Measurements from ENCODE around the gene SYK. TPM values are rescaled to one million over a fixed set of nuclear protein-coding genes. Genes with fewer than 3 reads are reported as not detected.

Gene SYK
- total and polyA plus RNA-seq, 2 of the 4 experiments (the other 2 are of a cell fraction) = not detected

- no peak overlapping the region for H4K91ac ChIP-seq (ENCODE audit: insufficient read depth, low read depth, low read length)
- no peak overlapping the region for H2BK15ac ChIP-seq (ENCODE audit: low read depth, low read length)
- H3K23ac ChIP-seq (ENCODE audit: low read depth, low read length) = no peak overlapping the region
- no peak overlapping the region for H2AFZ ChIP-seq (replicated peaks; ENCODE audit: low read length, poor library complexity)
- H4K20me1 ChIP-seq (ENCODE audit: insufficient read depth, low read length) = no peaks in the 10 kb centered on the region
- H3K18ac ChIP-seq (ENCODE audit: low read depth, low read length) = no peak overlapping the region
- no peak overlapping the region for H2AK9ac ChIP-seq (replicated peaks; ENCODE audit: low read depth, low read length, poor library complexity)
- no peak overlapping the region for H2BK20ac ChIP-seq (ENCODE audit: low read depth, low read length)
- H4K5ac ChIP-seq (ENCODE audit: low read depth, low read length) = no peak overlapping the region
- H3K79me1 ChIP-seq (ENCODE audit: low read depth in 1 of 2, low read length in 2 of 2) = no peaks in the 10 kb centered on the region
- H3K27ac ChIP-seq (ENCODE audit: insufficient read depth, low read length) = no peak overlapping the region
- WGBS, 2 experiments (ENCODE audit: extremely low coverage in 2 of 2, insufficient read length in 1 of 2) = 64% methylated on average over 4 of the region's 9 CpGs; no CpG with 5 or more reads in 1 of the 2 experiments
- H2AK5ac ChIP-seq (ENCODE audit: low read depth, low read length) = no peak overlapping the region
- H3K9me1 ChIP-seq (ENCODE audit: insufficient read depth, low read length) = no peaks in the 10 kb centered on the region
- H2BK5ac ChIP-seq (ENCODE audit: low read depth, low read length, poor library complexity, severe bottlenecking) = no peak overlapping the region
- H3K4me2 ChIP-seq (ENCODE audit: low read depth, low read length) = no peak overlapping the region
- dilution Hi-C loops (cut with HindIII; ENCODE audit: low sequenced_read_pairs, unreplicated experiment) (no loop called here), intact Hi-C loops (cut with micrococcal nuclease) (no loop called here), in situ Hi-C loops (cut with MboI; ENCODE audit: low sequenced_read_pairs) (no loop called here)
- H4K8ac ChIP-seq (ENCODE audit: low read depth in 2 of 2, low read length in 2 of 2) = no peak overlapping the region
- H3K36me3 ChIP-seq (ENCODE audit: control insufficient read depth, insufficient read depth, low read length) = no peaks in the 10 kb centered on the region
- no peaks in the 10 kb centered on the region for H3K4me1 ChIP-seq (ENCODE audit: control insufficient read depth, insufficient read depth, low read length)
- peaks cover 11% of the 10 kb centered on the region; the same call in 1 of the 2 replicates for H3K27me3 ChIP-seq (ENCODE audit: control insufficient read depth, insufficient read depth, low read length)
- no peak for TF ChIP-seq POLR2A (IDR thresholded peaks at IDR 0.05; ENCODE audit: low read depth, low read length)
- no peak for TF ChIP-seq RAD21 (IDR thresholded peaks at IDR 0.05; ENCODE audit: low read length)
- no peak for TF ChIP-seq NFE2L2 (IDR thresholded peaks at IDR 0.05; ENCODE audit: low read depth, low read length)
- no peak for TF ChIP-seq RCOR1 (IDR thresholded peaks at IDR 0.05; ENCODE audit: insufficient replicate concordance, low read length)
- no peak for TF ChIP-seq USF2 (IDR thresholded peaks at IDR 0.05; ENCODE audit: low read depth, low read length)
- TF ChIP-seq MXI1 (IDR thresholded peaks at IDR 0.05; ENCODE audit: borderline replicate concordance, low read depth, low read length) = no peak
- no peak for TF ChIP-seq CHD1 (IDR thresholded peaks at IDR 0.05; ENCODE audit: low read depth, low read length)
- TF ChIP-seq FOS (IDR thresholded peaks at IDR 0.05; ENCODE audit: low read depth, low read length) = no peak
- no peak for TF ChIP-seq RFX5 (IDR thresholded peaks at IDR 0.05; ENCODE audit: low read depth, low read length)
- no peak for TF ChIP-seq CTCF (conservative IDR thresholded peaks at IDR 0.05; ENCODE audit: low read depth, low read length)
- no peak for TF ChIP-seq BHLHE40 (IDR thresholded peaks at IDR 0.05; ENCODE audit: low read depth, low read length)
- no peak for TF ChIP-seq ELK1 (IDR thresholded peaks at IDR 0.05; ENCODE audit: borderline replicate concordance, low read depth, low read length)
- no peak for TF ChIP-seq CEBPB (IDR thresholded peaks at IDR 0.05; ENCODE audit: low read depth, low read length)
- TF ChIP-seq SMC3 (IDR thresholded peaks at IDR 0.05; ENCODE audit: low read depth, low read length) = no peak
- no peak for TF ChIP-seq MAZ (IDR thresholded peaks at IDR 0.05; ENCODE audit: borderline replicate concordance, low read depth, low read length)
- TF ChIP-seq MAFK (IDR thresholded peaks at IDR 0.05; ENCODE audit: low read depth, low read length) = no peak
- H2BK120ac ChIP-seq (ENCODE audit: low read depth, low read length) = no peak overlapping the region
- POLR2A ChIA-PET (ENCODE audit: unreplicated experiment) = no interaction called here
- H3K9ac ChIP-seq (ENCODE audit: low read depth, low read length) = no peak overlapping the region
- no peak overlapping the region for H3K56ac ChIP-seq (ENCODE audit: extremely low read depth, insufficient read depth, low read length)
- H3K14ac ChIP-seq (replicated peaks; ENCODE audit: low read depth, low read length) = no peak overlapping the region
- no peak overlapping the region for H3K4me3 ChIP-seq (ENCODE audit: insufficient read depth, low read depth, low read length)
- ATAC-seq (ENCODE audit: low read depth) = no peak
- no peaks in the 10 kb centered on the region for H3K9me3 ChIP-seq (ENCODE audit: control insufficient read depth, insufficient read depth, low read length)
- H3K4ac ChIP-seq (ENCODE audit: low read depth, low read length) = no peak overlapping the region
- CTCF ChIA-PET = no interaction called here
- no peak for DNase-seq
- no TSS peak for BruUV-seq (replicated peaks)
Measured at GRCh38 chr9:90881648-90882047, 80.0 kb downstream of the SYK start.
